Left ventricle myocardium inferior (tissue), 1 donor: ENCODE measurements around the gene MAPK8. TPM values are rescaled to one million over a fixed set of nuclear protein-coding genes. Genes with fewer than 3 reads are reported as not detected.

Source experiments
- DNase-seq: peaks from one replicate; pipeline ENCODE4 v3.0.0-alpha.2; 2020
- H3K27ac ChIP-seq: fragments of 200-600 bp; replicated peaks from 2 replicates; pipeline ENCODE4 v1.8.0; 2021
- H3K27me3 ChIP-seq: fragments of 200-600 bp; 2 replicates; pipeline ENCODE4 v1.8.0; 2021; ENCODE audit warnings: low read depth
- H3K36me3 ChIP-seq: fragments of 200-600 bp; 2 replicates; pipeline ENCODE4 v1.8.0; 2021
- H3K4me1 ChIP-seq: fragments of 200-600 bp; 2 replicates; pipeline ENCODE4 v1.8.0; 2021
- H3K4me3 ChIP-seq: fragments of 200-600 bp; 2 replicates; pipeline ENCODE4 v1.8.0; 2021; ENCODE audit warnings: mild to moderate bottlenecking, moderate library complexity
- H3K9me3 ChIP-seq: fragments of 200-600 bp; replicated peaks from 2 replicates; pipeline ENCODE4 v1.8.0; 2021
- CTCF ChIP-seq: fragments of 200-600 bp; IDR thresholded peaks from 2 replicates; pipeline ENCODE4 v1.8.0; 2021; ENCODE audit warnings: antibody characterized with exemption, mild to moderate bottlenecking, borderline replicate concordance
- intact Hi-C: fragments of 100-400 bp; cut with micrococcal nuclease; formaldehyde crosslinking; loops from one replicate; pipeline ENCODE4 v1.11.0; 2022
- total RNA-seq: library from RNA; stranded (reverse); fragmentation: NEBNext Ultra II Directional; extraction: Animal tissue kit (Norgen Biotek cat#: 25700); gene quantifications from one replicate; pipeline ENCODE4 v1.2.1, GENCODE V29; 2021
- donor health status: DM: no; HTN: yes; CAD: no; lungs with severe emphysema.

Gene MAPK8
- total RNA-seq, 1 donor from 2014 or later: 32.7 TPM

GRCh38 chr10:48314107-48314506, 7.6 kb downstream of the MAPK8 start:
- no peaks in the 10 kb centered on the region for H3K36me3 ChIP-seq
- no peaks in the 10 kb centered on the region for H3K27me3 ChIP-seq
- H3K27ac ChIP-seq: no peak overlapping the region
- no peak overlapping the region for H3K4me3 ChIP-seq
- intact Hi-C loops: no loop called here
- H3K4me1 ChIP-seq: peaks cover 57% of the 10 kb centered on the region
- no peak for DNase-seq
- no peaks in the 10 kb centered on the region for H3K9me3 ChIP-seq
- no peak for TF ChIP-seq CTCF

- Histone ChIP-seq H3K27ac (no peak overlapping the region), H3K36me3 (no peaks in the 10 kb centered on the region), H3K4me1 (peaks cover 36% of the 10 kb centered on the region), H3K9me3 (no peaks in the 10 kb centered on the region), H3K27me3 (no peaks in the 10 kb centered on the region), H3K4me3 (no peak overlapping the region)
- intact Hi-C loops: no loop called here
- no peak for DNase-seq
- no peak for TF ChIP-seq CTCF
Measured at GRCh38 chr10:48316236-48316635, 9.8 kb downstream of the MAPK8 start.

- Histone ChIP-seq H3K36me3 (no peaks in the 10 kb centered on the region), H3K9me3 (no peaks in the 10 kb centered on the region), H3K27me3 (no peaks in the 10 kb centered on the region), H3K4me1 (peaks cover 41% of the 10 kb centered on the region), H3K4me3 (no peak overlapping the region), H3K27ac (no peak overlapping the region)
- TF ChIP-seq CTCF: no peak
- intact Hi-C loops: no loop called here
- DNase-seq: no peak
Measured at GRCh38 chr10:48317321-48317990, 11.0 kb downstream of the MAPK8 start.

GRCh38 chr10:48322017-48322416, 15.5 kb downstream of the MAPK8 start:
- intact Hi-C loops: no loop called here
- Histone ChIP-seq H3K27me3 (no peaks in the 10 kb centered on the region), H3K4me3 (no peak overlapping the region), H3K9me3 (no peaks in the 10 kb centered on the region), H3K36me3 (no peaks in the 10 kb centered on the region), H3K27ac (no peak overlapping the region), H3K4me1 (peaks cover 30% of the 10 kb centered on the region)
- TF ChIP-seq CTCF: no peak
- DNase-seq: no peak

- Histone ChIP-seq H3K27me3 (no peaks in the 10 kb centered on the region), H3K4me1 (peaks cover 20% of the 10 kb centered on the region), H3K27ac (no peak overlapping the region), H3K9me3 (no peaks in the 10 kb centered on the region), H3K4me3 (no peak overlapping the region), H3K36me3 (no peaks in the 10 kb centered on the region)
- DNase-seq: no peak
- TF ChIP-seq CTCF: no peak
- intact Hi-C loops: no loop called here
Measured at GRCh38 chr10:48324580-48324979, 18.1 kb downstream of the MAPK8 start.
